H9 (cell line): ENCODE results near the gene SLIRP. TPM values are rescaled to one million over a fixed set of nuclear protein-coding genes. Genes with fewer than 3 reads are reported as not detected.

Experiments used
- DNase-seq: peaks from one replicate; pipeline ENCODE4 v3.0.0-alpha.2; 2017
- H2AFZ ChIP-seq: one replicate; pipeline ENCODE4 v1.6.1; 2013; ENCODE audit warnings: mild to moderate bottlenecking, low read length, control low read depth, moderate library complexity
- H2AK5ac ChIP-seq: 2 replicates; pipeline ENCODE4 v1.6.1; 2013; ENCODE audit warnings: low read length, control low read depth, mixed read lengths; ENCODE audit not compliant: insufficient read length
- H2BK120ac ChIP-seq: one replicate; pipeline ENCODE4 v1.6.1; 2013; ENCODE audit warnings: low read depth, mild to moderate bottlenecking, low read length, control low read depth, inconsistent platforms; ENCODE audit not compliant: poor library complexity, severe bottlenecking
- H2BK12ac ChIP-seq: 2 replicates; pipeline ENCODE4 v1.6.1; 2013; ENCODE audit warnings: low read length, control low read depth, mixed read lengths, low read depth; ENCODE audit not compliant: insufficient read length
- H2BK15ac ChIP-seq: 2 replicates; pipeline ENCODE4 v1.6.1; 2013; ENCODE audit warnings: low read depth, low read length, control low read depth
- H2BK20ac ChIP-seq: one replicate; pipeline ENCODE4 v1.6.1; 2013; ENCODE audit warnings: low read depth, mild to moderate bottlenecking, low read length, control low read depth, inconsistent platforms; ENCODE audit not compliant: poor library complexity, severe bottlenecking
- H2BK5ac ChIP-seq: 2 replicates; pipeline ENCODE4 v1.6.1; 2013; ENCODE audit warnings: low read length, control low read depth, mixed read lengths; ENCODE audit not compliant: insufficient read length
- H3K14ac ChIP-seq: 2 replicates; pipeline ENCODE4 v1.6.1; 2013; ENCODE audit warnings: low read length, control low read depth; ENCODE audit not compliant: insufficient read depth
- H3K18ac ChIP-seq: 2 replicates; pipeline ENCODE4 v1.6.1; 2013; ENCODE audit warnings: low read depth, mild to moderate bottlenecking, mixed read lengths, low read length, control low read depth; ENCODE audit not compliant: insufficient read length
- H3K23ac ChIP-seq: 2 replicates; pipeline ENCODE4 v1.6.1; 2013; ENCODE audit warnings: low read length, control low read depth, mixed read lengths, low read depth; ENCODE audit not compliant: insufficient read length
- H3K23me2 ChIP-seq: 2 replicates; pipeline ENCODE4 v1.6.1; 2013; ENCODE audit warnings: low read depth, mild to moderate bottlenecking, mixed read lengths, low read length, control low read depth; ENCODE audit not compliant: insufficient read length, poor library complexity, severe bottlenecking
- H3K27ac ChIP-seq: 2 replicates; pipeline ENCODE4 v1.5.1; 2013; ENCODE audit warnings: low read length, control low read depth, mixed read lengths, low read depth; ENCODE audit not compliant: insufficient read length
- H3K27me3 ChIP-seq: 2 replicates; pipeline ENCODE4 v1.6.1; 2013; ENCODE audit warnings: low read length, control low read depth, inconsistent platforms; ENCODE audit not compliant: insufficient read depth
- H3K4ac ChIP-seq: 2 replicates; pipeline ENCODE4 v1.6.1; 2013; ENCODE audit warnings: low read depth, mild to moderate bottlenecking, control low read depth, inconsistent platforms, low read length, moderate library complexity
- H3K4me1 ChIP-seq: 2 replicates; pipeline ENCODE4 v1.6.1; 2013; ENCODE audit warnings: low read length, control low read depth, inconsistent platforms; ENCODE audit not compliant: insufficient read depth
- H3K4me2 ChIP-seq: 2 replicates; pipeline ENCODE4 v1.6.1; 2013; ENCODE audit warnings: low read length, control low read depth, mixed read lengths; ENCODE audit not compliant: insufficient read length, insufficient read depth
- H3K56ac ChIP-seq: 2 replicates; pipeline ENCODE4 v1.6.1; 2013; ENCODE audit warnings: low read depth, mild to moderate bottlenecking, mixed read lengths, low read length, control low read depth; ENCODE audit not compliant: insufficient read length
- H3K79me1 ChIP-seq: 2 replicates; pipeline ENCODE4 v1.6.1; 2013; ENCODE audit warnings: low read depth, mild to moderate bottlenecking, moderate library complexity, low read length, control low read depth, inconsistent platforms; ENCODE audit not compliant: insufficient read depth, poor library complexity, severe bottlenecking
- H3K79me2 ChIP-seq: 2 replicates; pipeline ENCODE4 v1.6.1; 2013; ENCODE audit warnings: low read length, control low read depth, inconsistent platforms; ENCODE audit not compliant: insufficient read depth
- H3K9ac ChIP-seq: 2 replicates; pipeline ENCODE4 v1.6.1; 2013; ENCODE audit warnings: low read length, control low read depth, mixed read lengths; ENCODE audit not compliant: insufficient read length; ENCODE audit errors: extremely low read depth
- H3K9me3 ChIP-seq: one replicate; pipeline ENCODE4 v1.6.1; 2013; ENCODE audit warnings: low read depth, low read length, inconsistent platforms; ENCODE audit not compliant: control insufficient read depth
- H3T11ph ChIP-seq: one replicate; pipeline ENCODE4 v1.6.1; 2013; ENCODE audit warnings: mild to moderate bottlenecking, low read length, control low read depth, inconsistent platforms
- H4K20me1 ChIP-seq: one replicate; pipeline ENCODE4 v1.6.1; 2013; ENCODE audit not compliant: control insufficient read depth, insufficient read length, insufficient read depth
- H4K5ac ChIP-seq: 2 replicates; pipeline ENCODE4 v1.6.1; 2013; ENCODE audit warnings: low read depth, mild to moderate bottlenecking, mixed read lengths, low read length, control low read depth; ENCODE audit not compliant: insufficient read length
- H4K8ac ChIP-seq: replicated peaks from 2 replicates; pipeline ENCODE4 v1.6.1; 2013; ENCODE audit warnings: low read length, control low read depth, mixed read lengths, low read depth; ENCODE audit not compliant: insufficient read length
- H4K91ac ChIP-seq: 2 replicates; pipeline ENCODE4 v1.6.1; 2013; ENCODE audit warnings: low read depth, mild to moderate bottlenecking, moderate library complexity, mixed read lengths, low read length, control low read depth; ENCODE audit not compliant: insufficient read length
- H3K27ac Mint-ChIP-seq, 3 experiments: 2 replicates in 2 of 3; 3 replicates in 1 of 3; pipeline ENCODE4 v1.8.0; 2020 to 2021; ENCODE audit warnings: mixed read lengths in 3 of 3, mild to moderate bottlenecking in 1 of 3, moderate library complexity in 1 of 3
- H3K27me3 Mint-ChIP-seq: 2 replicates; pipeline ENCODE4 v1.8.0; 2021; ENCODE audit warnings: low read depth, mild to moderate bottlenecking, moderate library complexity, mixed read lengths
- H3K36me3 Mint-ChIP-seq, 3 experiments: 2 replicates in 2 of 3; 3 replicates in 1 of 3; pipeline ENCODE4 v1.8.0; 2020 to 2021; ENCODE audit warnings: low read depth in 3 of 3, mixed read lengths in 3 of 3; ENCODE audit not compliant: insufficient read depth in 1 of 3
- H3K4me1 Mint-ChIP-seq, 2 experiments: 2 replicates each; pipeline ENCODE4 v1.8.0; 2020; ENCODE audit warnings: mixed read lengths in 2 of 2
- H3K4me3 Mint-ChIP-seq, 2 experiments: 2 replicates in 1 of 2; 3 replicates in 1 of 2; pipeline ENCODE4 v1.8.0; 2020 to 2021; ENCODE audit warnings: mild to moderate bottlenecking in 2 of 2, mixed read lengths in 2 of 2, moderate library complexity in 1 of 2
- H3K9me3 Mint-ChIP-seq, 2 experiments: 2 replicates in 1 of 2; 3 replicates in 1 of 2; pipeline ENCODE4 v1.8.0; 2020; ENCODE audit warnings: mild to moderate bottlenecking in 2 of 2, mixed read lengths in 2 of 2, moderate library complexity in 1 of 2
- CTCF ChIP-seq: fragments of 200-600 bp; sonication (generic); conservative IDR thresholded peaks from 3 replicates; pipeline ENCODE4 v1.8.0; 2021; ENCODE audit warnings: antibody characterized with exemption, mild to moderate bottlenecking
- WGBS: extraction: QIAGEN DNeasy Blood & Tissue Kit; methylation state at CpG from one replicate; pipeline ENCODE4 v1.1.7; 2013; ENCODE audit warnings: missing lambda C conversion rate, low lambda C conversion rate, mixed read lengths; ENCODE audit not compliant: insufficient read length; ENCODE audit errors: extremely low coverage; 5-methylcytosine and 5-hydroxymethylcytosine counted together
- total RNA-seq: library from RNA; stranded (reverse); gene quantifications from 2 replicates; pipeline ENCODE4 v1.2.1, GENCODE V29; 2021

Gene SLIRP
- total RNA-seq, 1 experiment from 2014 or later, result 337 TPM

- no peaks in the 10 kb centered on the region for H3K27me3 ChIP-seq
Measured at GRCh38 chr14:77717608-77718305, 9.9 kb downstream of the SLIRP start.

More at GRCh38 chr14:77717608-77718305, 9.9 kb downstream of the SLIRP start:
- Histone ChIP-seq H3K23ac (no peak overlapping the region), H3K27ac (no peak overlapping the region), H4K91ac (no peak overlapping the region), H3K4ac (no peak overlapping the region), H2BK15ac (no peak overlapping the region), H2BK20ac (no peak overlapping the region), H3K4me2 (no peak overlapping the region), H2BK12ac (no peak overlapping the region), H2AK5ac (no peak overlapping the region), H3K9ac (no peak overlapping the region), H3T11ph (no peak overlapping the region), H2BK120ac (no peak overlapping the region), H3K79me2 (no peaks in the 10 kb centered on the region), H4K20me1 (no peaks in the 10 kb centered on the region), H4K8ac (no peak overlapping the region), H3K56ac (no peak overlapping the region), H3K4me1 (no peaks in the 10 kb centered on the region), H2AFZ (no peak overlapping the region), H3K14ac (no peak overlapping the region), H3K18ac (no peak overlapping the region), H3K23me2 (no peaks in the 10 kb centered on the region), H2BK5ac (no peak overlapping the region), H4K5ac (no peak overlapping the region), H3K79me1 (no peaks in the 10 kb centered on the region), H3K9me3 (no peaks in the 10 kb centered on the region)
- Mint-ChIP-seq H3K4me1 (no peaks in the 10 kb centered on the region), H3K27ac (peak overlapping the region in 1 of 3 experiments; percentile 68; a peak in 2 of 7 replicates), H3K36me3 (peaks cover 48 to 91% (median 88%) of the 10 kb centered on the region in 3 experiments; a peak in 6 of 7 replicates), H3K9me3 (no peaks in the 10 kb centered on the region), H3K27me3 (no peaks in the 10 kb centered on the region), H3K4me3 (no peak overlapping the region)
- no CpG with 5 or more reads among the region's 5 CpGs for WGBS
- no peak for TF ChIP-seq CTCF
- no peak for DNase-seq
